Heart left ventricle (tissue), 16 donors: Measurements from ENCODE around the gene ANGPTL1. TPM values are rescaled to one million over a fixed set of nuclear protein-coding genes. Genes with fewer than 3 reads are reported as not detected.

ENCODE experiments used
- ATAC-seq, 4 donors: fragments of 200-7000 bp; cut with Tn5 transposase; one replicate each; pipeline ENCODE4 v1.9.1; 2020 to 2022; ENCODE audit warnings: moderate library complexity in 4 of 4, mild to moderate bottlenecking in 3 of 4, moderate number of reproducible peaks in 1 of 4
- DNase-seq, 5 donors: peaks; one replicate each; pipeline ENCODE4 v3.0.0-alpha.2; 2020
- H3K27ac ChIP-seq, 12 donors: fragments of 200-600 bp; sonication (generic) in 4 of 12; one replicate each; pipeline versions ENCODE4 v1.5.0 to v1.8.0; 2016 to 2022; ENCODE audit warnings: mild to moderate bottlenecking in 2 of 12
- H3K27me3 ChIP-seq, 9 donors: fragments of 200-600 bp; sonication (generic) in 2 of 9; one replicate each; pipeline versions ENCODE4 v1.5.1 to v1.8.0; 2016 to 2022; ENCODE audit warnings: mild to moderate bottlenecking in 3 of 9
- H3K36me3 ChIP-seq, 9 donors: fragments of 200-600 bp; sonication (generic) in 2 of 9; one replicate each; pipeline versions ENCODE4 v1.5.0 to v1.8.0; 2018 to 2022; ENCODE audit warnings: mild to moderate bottlenecking in 2 of 9
- H3K4me1 ChIP-seq, 12 donors: fragments of 200-600 bp; sonication (generic) in 4 of 12; one replicate each; pipeline versions ENCODE4 v1.5.0 to v1.8.0; 2016 to 2022; ENCODE audit warnings: mild to moderate bottlenecking in 3 of 12
- H3K4me3 ChIP-seq, 12 donors: fragments of 200-600 bp; sonication (generic) in 4 of 12; one replicate each; pipeline versions ENCODE4 v1.5.0 to v1.8.0; 2017 to 2022; ENCODE audit warnings: mild to moderate bottlenecking in 9 of 12, moderate library complexity in 4 of 12
- H3K9me3 ChIP-seq, 12 donors: fragments of 200-600 bp; sonication (generic) in 4 of 12; one replicate each; pipeline versions ENCODE4 v1.5.0 to v1.8.0; 2016 to 2022; ENCODE audit warnings: mild to moderate bottlenecking in 1 of 12
- POLR2A ChIP-seq, 2 donors: fragments of 450-650 bp; IDR thresholded peaks; one replicate each; pipeline ENCODE4 v1.6.1; 2017; ENCODE audit warnings: antibody characterized with exemption in 2 of 2, mild to moderate bottlenecking in 2 of 2, moderate library complexity in 2 of 2
- WGBS, 4 donors: extraction: QIAGEN DNeasy Blood & Tissue Kit in 2 of 4; methylation state at CpG; one replicate each; pipeline versions ENCODE4 v1.1.5 to v1.1.7; 2013 to 2018; 5-methylcytosine and 5-hydroxymethylcytosine counted together
- intact Hi-C, 10 donors: fragments of 100-400 bp; cut with DNase I; formaldehyde crosslinking; loops; one replicate each; pipeline versions ENCODE4 v1.11.1 to v1.14.2; 2022
- polyA plus RNA-seq, 2 donors: library from polyadenylated mRNA; stranded (reverse); fragments of 200-250 nt; gene quantifications; one replicate each; pipeline ENCODE4 v1.2.3, GENCODE V29; 2013
- total RNA-seq, 9 donors: library from RNA; depleted of rRNA in 2 of 9; stranded (reverse); fragments of >200 nt in 2 of 9; fragmentation: NEBNext Ultra II Directional in 3 of 9; extraction: Animal tissue kit (Norgen Biotek cat#: 25700) in 3 of 9; gene quantifications; one replicate each; pipeline versions ENCODE4 v1.1.0 to v1.2.4, GENCODE V29; 2016 to 2023
- TF ChIP-seq, protein P1 (sequence below), 12 donors: fragments of 200-600 bp; sonication (generic) in 4 of 12; IDR thresholded peaks; one replicate each; pipeline versions ENCODE4 v1.5.0 to v1.8.0; 2018 to 2022; ENCODE audit warnings: antibody characterized with exemption in 12 of 12, mild to moderate bottlenecking in 5 of 12
- donor health status: ischemic (EF 13 %, LVEDD 7.1; RV severe dilation, severe dysfunction).
- donor health status: healthy with polysubstance abuse.
- donor health status: DM: no; HTN: yes; CAD: no.
- donor health status: DM: no; HTN: no; CAD: no.
- donor health status: ischemic (EF 25% LVEDD 6.9; RV normal size, moderate dysfunction).
- donor health status: ischemic (EF 25% LVEDD 5.7; RV mildly dilated, moderate dysfunction).
- donor health status: healthy.
- donor health status: DM: yes; HTN: yes; CAD: no.
- donor health status: ischemic (EF 35%, LVEDD 5.7; RV mildly dilated, moderate dysfunction).
- donor health status: nonischemic (EF 11% LVEDD 7.7; RV severe dilation, severe dysfunction).
- donor health status: DM: yes; HTN: yes; CAD: no.
- donor health status: PGD.
- donor health status: ischemic (EF 29% LVEDD 5.4; RV normal size, mild dysfunction).
- donor health status: nonischemic (EF 23%, LVEDD 6.1; RV moderate dilation, normal function).

ANGPTL1 gene
- total and polyA plus RNA-seq, 11 donors: 5.0 to 31.1 (median 17.3) TPM

GRCh38 chr1:178886551-178886950, 15.7 kb upstream of the ANGPTL1 start:
- H3K27me3 ChIP-seq: no peaks in the 10 kb centered on the region
- DNase-seq (no peak), ATAC-seq (no peak)
- H3K4me3 ChIP-seq: no peak overlapping the region
- no peak overlapping the region for H3K27ac ChIP-seq
- WGBS, 4 donors: 95 to 99% (median 97%) methylated on average over 2 of the region's 2 CpGs
- peaks cover 0 to 7% (median 0%) of the 10 kb centered on the region in 9 donors for H3K36me3 ChIP-seq
- no peaks in the 10 kb centered on the region for H3K9me3 ChIP-seq
- no peak for TF ChIP-seq POLR2A (IDR thresholded peaks at IDR 0.05)
- TF ChIP-seq, protein P1, sequence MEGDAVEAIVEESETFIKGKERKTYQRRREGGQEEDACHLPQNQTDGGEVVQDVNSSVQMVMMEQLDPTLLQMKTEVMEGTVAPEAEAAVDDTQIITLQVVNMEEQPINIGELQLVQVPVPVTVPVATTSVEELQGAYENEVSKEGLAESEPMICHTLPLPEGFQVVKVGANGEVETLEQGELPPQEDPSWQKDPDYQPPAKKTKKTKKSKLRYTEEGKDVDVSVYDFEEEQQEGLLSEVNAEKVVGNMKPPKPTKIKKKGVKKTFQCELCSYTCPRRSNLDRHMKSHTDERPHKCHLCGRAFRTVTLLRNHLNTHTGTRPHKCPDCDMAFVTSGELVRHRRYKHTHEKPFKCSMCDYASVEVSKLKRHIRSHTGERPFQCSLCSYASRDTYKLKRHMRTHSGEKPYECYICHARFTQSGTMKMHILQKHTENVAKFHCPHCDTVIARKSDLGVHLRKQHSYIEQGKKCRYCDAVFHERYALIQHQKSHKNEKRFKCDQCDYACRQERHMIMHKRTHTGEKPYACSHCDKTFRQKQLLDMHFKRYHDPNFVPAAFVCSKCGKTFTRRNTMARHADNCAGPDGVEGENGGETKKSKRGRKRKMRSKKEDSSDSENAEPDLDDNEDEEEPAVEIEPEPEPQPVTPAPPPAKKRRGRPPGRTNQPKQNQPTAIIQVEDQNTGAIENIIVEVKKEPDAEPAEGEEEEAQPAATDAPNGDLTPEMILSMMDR (IDR thresholded peaks at IDR 0.05): no peak
- H3K4me1 ChIP-seq: no peaks in the 10 kb centered on the region
- intact Hi-C loops: loop anchor here in 1 of 10 donors (10.0 kb wide), 1 partner anchor 118 kb away; no protein-coding TSS in a partner anchor

DNA sequence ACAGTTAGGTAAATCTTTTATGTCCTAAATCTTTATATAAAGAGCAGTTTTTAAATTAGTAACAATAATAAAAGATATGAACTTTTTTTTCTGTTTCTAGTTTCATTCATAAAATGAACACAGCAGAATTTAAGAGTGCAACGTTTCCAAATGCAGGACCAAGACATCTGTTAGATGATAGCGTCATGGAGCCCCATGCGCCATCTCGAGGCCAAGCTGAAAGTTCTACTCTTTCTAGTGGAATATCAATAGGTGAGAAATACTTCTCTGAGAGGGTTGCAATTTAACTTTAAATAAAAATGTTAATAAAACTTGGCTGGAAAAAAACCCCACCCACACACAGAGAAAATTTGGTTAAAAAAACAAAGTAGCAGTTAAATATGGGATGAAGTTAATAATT, 15.0 kb upstream of the ANGPTL1 start:
- Histone ChIP-seq H3K4me3 (no peak overlapping the region), H3K36me3 (peaks cover 0 to 7% (median 0%) of the 10 kb centered on the region in 9 donors), H3K9me3 (no peaks in the 10 kb centered on the region), H3K4me1 (no peaks in the 10 kb centered on the region), H3K27ac (no peak overlapping the region), H3K27me3 (no peaks in the 10 kb centered on the region)
- ATAC-seq (no peak), DNase-seq (no peak)
- intact Hi-C loops: loop anchor here in 1 of 10 donors (10.0 kb wide), 1 partner anchor 119 kb away; no protein-coding TSS in a partner anchor
- 87 to 93% (median 92%) methylated on average over 4 of the region's 4 CpGs for WGBS, 4 donors
- no peak for TF ChIP-seq POLR2A (IDR thresholded peaks at IDR 0.05)
- TF ChIP-seq, protein P1 (IDR thresholded peaks at IDR 0.05): no peak

DNA sequence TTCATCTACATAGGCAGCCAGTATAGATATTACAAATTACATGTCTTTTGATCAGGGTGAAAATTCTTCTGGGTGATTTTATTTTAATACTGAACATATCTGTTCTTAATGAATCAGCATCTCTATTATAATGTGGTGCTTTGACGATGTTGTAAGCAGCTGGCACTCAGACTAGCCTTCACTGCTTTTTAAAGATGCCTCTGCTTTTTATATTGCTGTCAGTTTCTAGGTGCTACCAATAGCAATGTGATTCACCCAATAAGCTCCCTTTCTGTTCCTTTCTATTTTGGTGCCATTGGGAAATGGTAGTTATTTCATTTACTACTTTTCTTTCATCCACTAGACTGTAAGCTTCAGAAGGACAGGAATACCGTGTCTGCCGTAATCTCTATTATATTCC, 11.1 kb upstream of the ANGPTL1 start:
- Histone ChIP-seq H3K9me3 (no peaks in the 10 kb centered on the region), H3K36me3 (peaks cover 0 to 7% (median 0%) of the 10 kb centered on the region in 9 donors), H3K27me3 (no peaks in the 10 kb centered on the region), H3K4me1 (no peaks in the 10 kb centered on the region), H3K27ac (no peak overlapping the region), H3K4me3 (no peak overlapping the region)
- ATAC-seq (no peak), DNase-seq (no peak)
- 87 to 96% (median 90%) methylated on average over 3 of the region's 3 CpGs for WGBS, 4 donors
- intact Hi-C loops: loop anchor here in 1 of 10 donors (10.0 kb wide), 1 partner anchor 123 kb away; no protein-coding TSS in a partner anchor
- TF ChIP-seq, protein P1 (IDR thresholded peaks at IDR 0.05): no peak
- no peak for TF ChIP-seq POLR2A (IDR thresholded peaks at IDR 0.05)

- intact Hi-C loops: no loop called here
- no peaks in the 10 kb centered on the region for H3K36me3 ChIP-seq
- peaks cover 0 to 3% (median 0%) of the 10 kb centered on the region in 12 donors for H3K4me1 ChIP-seq
- no peaks in the 10 kb centered on the region for H3K9me3 ChIP-seq
- DNase-seq (no peak), ATAC-seq (no peak)
- TF ChIP-seq, protein P1 (IDR thresholded peaks at IDR 0.05): no peak
- TF ChIP-seq POLR2A (IDR thresholded peaks at IDR 0.05): no peak
- 83 to 91% (median 89%) methylated on average over 3 of the region's 3 CpGs for WGBS, 4 donors
- H3K27me3 ChIP-seq: no peaks in the 10 kb centered on the region
- no peak overlapping the region for H3K4me3 ChIP-seq
- no peak overlapping the region for H3K27ac ChIP-seq
Observed at GRCh38 chr1:178877896-178878295, 7.0 kb upstream of the ANGPTL1 start.
